Neural progenitor cell (in vitro differentiated cells): ENCODE measurements around the gene FAM174B. TPM values are rescaled to one million over a fixed set of nuclear protein-coding genes. Genes with fewer than 3 reads are reported as not detected.

Source experiments
- DNase-seq: peaks from one replicate; pipeline ENCODE4 v3.0.0-alpha.2; 2016; ENCODE audit warnings: low spot score
- H2AFZ ChIP-seq: fragments of 200-600 bp; sonication (generic); replicated peaks from 2 replicates; pipeline ENCODE4 v1.6.1; 2016; ENCODE audit warnings: antibody characterized with exemption
- H3F3A ChIP-seq: fragments of 200-600 bp; sonication (generic); 2 replicates; pipeline ENCODE4 v1.6.1; 2016; ENCODE audit warnings: antibody characterized with exemption, low read depth
- H3K27ac ChIP-seq: fragments of 200-600 bp; sonication (generic); 2 replicates; pipeline ENCODE4 v1.5.1; 2016; ENCODE audit warnings: mild to moderate bottlenecking
- H3K27me3 ChIP-seq: fragments of 200-600 bp; sonication (generic); 2 replicates; pipeline ENCODE4 v1.6.1; 2016; ENCODE audit warnings: mild to moderate bottlenecking, moderate library complexity
- H3K36me3 ChIP-seq: fragments of 200-600 bp; sonication (generic); 2 replicates; pipeline ENCODE4 v1.5.1; 2016
- H3K4me1 ChIP-seq: fragments of 200-600 bp; sonication (generic); 2 replicates; pipeline ENCODE4 v1.6.1; 2016; ENCODE audit warnings: mixed run types
- H3K4me2 ChIP-seq: fragments of 200-600 bp; sonication (generic); 2 replicates; pipeline ENCODE4 v1.6.1; 2016
- H3K4me3 ChIP-seq: fragments of 200-600 bp; sonication (generic); 2 replicates; pipeline ENCODE4 v1.5.1; 2016
- H3K79me2 ChIP-seq: fragments of 200-600 bp; sonication (generic); 2 replicates; pipeline ENCODE4 v1.6.1; 2016; ENCODE audit warnings: low read depth
- H3K9ac ChIP-seq: fragments of 200-600 bp; sonication (generic); 2 replicates; pipeline ENCODE4 v1.6.1; 2016
- H3K9me3 ChIP-seq: fragments of 200-600 bp; sonication (generic); 2 replicates; pipeline ENCODE4 v1.5.1; 2016; ENCODE audit warnings: low read depth
- H4K20me1 ChIP-seq: fragments of 200-600 bp; sonication (generic); 2 replicates; pipeline ENCODE4 v1.6.1; 2016; ENCODE audit warnings: low read depth
- H3K27ac Mint-ChIP-seq: 3 replicates; pipeline ENCODE4 v1.8.0; 2021; ENCODE audit warnings: mixed read lengths
- H3K27me3 Mint-ChIP-seq: 2 replicates; pipeline ENCODE4 v1.8.0; 2022; ENCODE audit warnings: low read depth, mild to moderate bottlenecking, inconsistent platforms, moderate library complexity, mixed read lengths; ENCODE audit not compliant: insufficient read depth
- H3K36me3 Mint-ChIP-seq: 3 replicates; pipeline ENCODE4 v1.8.0; 2021; ENCODE audit warnings: mixed read lengths
- H3K4me1 Mint-ChIP-seq: 3 replicates; pipeline ENCODE4 v1.8.0; 2021; ENCODE audit warnings: mixed read lengths
- H3K4me3 Mint-ChIP-seq: 3 replicates; pipeline ENCODE4 v1.8.0; 2021; ENCODE audit warnings: mild to moderate bottlenecking, moderate library complexity, mixed read lengths
- H3K9me3 Mint-ChIP-seq: 3 replicates; pipeline ENCODE4 v1.8.0; 2020; ENCODE audit warnings: mixed read lengths
- EZH2 ChIP-seq: fragments of 200-600 bp; sonication (generic); IDR thresholded peaks from 2 replicates; pipeline ENCODE4 v1.6.1; 2017; ENCODE audit warnings: antibody characterized with exemption, mild to moderate bottlenecking, moderate library complexity
- EZH2phosphoT487 ChIP-seq: fragments of 200-600 bp; sonication (generic); IDR thresholded peaks from 2 replicates; pipeline ENCODE4 v1.6.1; 2017; ENCODE audit warnings: antibody characterized with exemption
- total RNA-seq: library from RNA; depleted of rRNA; stranded (reverse); fragments of >200 nt; gene quantifications from 2 replicates; pipeline ENCODE4 v1.2.3, GENCODE V29; 2015; ENCODE audit warnings: low replicate concordance
- TF ChIP-seq, protein P1 (sequence below): fragments of 200-600 bp; sonication (generic); IDR thresholded peaks from 2 replicates; pipeline ENCODE4 v1.5.1; 2017; ENCODE audit warnings: antibody characterized with exemption, mild to moderate bottlenecking

FAM174B gene
- total RNA-seq, 1 donor from 2014 or later = 8.6 TPM

DNA sequence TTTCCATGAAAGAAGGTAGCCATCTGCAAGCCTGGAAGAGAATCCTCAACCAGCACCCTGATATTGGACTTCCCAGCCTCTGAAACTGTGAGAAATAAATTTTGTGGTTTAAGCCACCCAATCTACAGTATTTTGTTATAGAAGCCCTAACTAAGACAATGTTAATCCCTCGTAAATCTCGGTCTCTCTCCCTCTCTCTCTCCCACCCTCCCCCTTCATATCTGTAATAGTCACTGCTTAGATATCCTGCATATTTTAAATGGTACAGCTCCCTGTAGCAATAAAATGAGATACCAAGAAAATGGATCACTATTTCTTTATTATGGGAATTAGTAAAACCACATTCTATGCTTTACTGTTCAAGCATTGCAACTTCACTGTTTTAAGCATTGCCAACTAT is 21.0 kb upstream of the FAM174B start:
- Mint-ChIP-seq H3K4me3 (no peak overlapping the region), H3K27ac (no peak overlapping the region), H3K4me1 (peaks cover 15% of the 10 kb centered on the region), H3K27me3 (no peaks in the 10 kb centered on the region), H3K36me3 (no peaks in the 10 kb centered on the region), H3K9me3 (no peaks in the 10 kb centered on the region)
- Histone ChIP-seq H3K36me3 (no peaks in the 10 kb centered on the region), H3K9ac (no peak overlapping the region), H3K79me2 (no peaks in the 10 kb centered on the region), H3K4me3 (no peak overlapping the region), H3K27me3 (peaks cover 22% of the 10 kb centered on the region), H3K27ac (no peak overlapping the region), H3F3A (peaks cover 9% of the 10 kb centered on the region), H3K4me1 (peaks cover 9% of the 10 kb centered on the region), H4K20me1 (no peaks in the 10 kb centered on the region), H3K9me3 (no peaks in the 10 kb centered on the region), H3K4me2 (no peak overlapping the region), H2AFZ (no peak overlapping the region)
- DNase-seq = no peak
- TF ChIP-seq, protein P1, sequence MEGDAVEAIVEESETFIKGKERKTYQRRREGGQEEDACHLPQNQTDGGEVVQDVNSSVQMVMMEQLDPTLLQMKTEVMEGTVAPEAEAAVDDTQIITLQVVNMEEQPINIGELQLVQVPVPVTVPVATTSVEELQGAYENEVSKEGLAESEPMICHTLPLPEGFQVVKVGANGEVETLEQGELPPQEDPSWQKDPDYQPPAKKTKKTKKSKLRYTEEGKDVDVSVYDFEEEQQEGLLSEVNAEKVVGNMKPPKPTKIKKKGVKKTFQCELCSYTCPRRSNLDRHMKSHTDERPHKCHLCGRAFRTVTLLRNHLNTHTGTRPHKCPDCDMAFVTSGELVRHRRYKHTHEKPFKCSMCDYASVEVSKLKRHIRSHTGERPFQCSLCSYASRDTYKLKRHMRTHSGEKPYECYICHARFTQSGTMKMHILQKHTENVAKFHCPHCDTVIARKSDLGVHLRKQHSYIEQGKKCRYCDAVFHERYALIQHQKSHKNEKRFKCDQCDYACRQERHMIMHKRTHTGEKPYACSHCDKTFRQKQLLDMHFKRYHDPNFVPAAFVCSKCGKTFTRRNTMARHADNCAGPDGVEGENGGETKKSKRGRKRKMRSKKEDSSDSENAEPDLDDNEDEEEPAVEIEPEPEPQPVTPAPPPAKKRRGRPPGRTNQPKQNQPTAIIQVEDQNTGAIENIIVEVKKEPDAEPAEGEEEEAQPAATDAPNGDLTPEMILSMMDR = no peak
- TF ChIP-seq EZH2 (no peak), EZH2phosphoT487 (no peak)

DNA sequence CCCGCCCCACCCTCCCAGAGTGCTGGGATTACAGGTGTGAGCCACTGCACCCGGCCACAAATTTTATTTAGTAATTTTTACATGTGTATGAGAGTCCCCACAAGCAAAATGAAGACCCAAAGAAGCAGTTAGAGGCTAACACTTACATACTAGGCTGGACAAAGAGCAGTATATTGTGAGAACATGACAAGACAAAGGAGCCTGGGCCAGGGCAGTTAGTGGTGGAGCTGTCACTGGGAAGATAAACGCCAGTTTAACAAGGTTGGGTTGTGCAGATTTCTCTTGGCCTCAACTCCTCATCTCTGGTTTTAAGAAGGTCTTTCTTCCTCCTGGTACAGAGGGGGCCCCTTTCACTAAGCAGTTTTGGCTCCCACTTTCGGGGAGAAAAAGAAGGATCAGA is 19.9 kb upstream of the FAM174B start:
- Mint-ChIP-seq H3K36me3 (no peaks in the 10 kb centered on the region), H3K4me3 (no peak overlapping the region), H3K27me3 (no peaks in the 10 kb centered on the region), H3K9me3 (no peaks in the 10 kb centered on the region), H3K27ac (no peak overlapping the region), H3K4me1 (peaks cover 23% of the 10 kb centered on the region)
- no peaks in the 10 kb centered on the region for H3K36me3 ChIP-seq
- no peak overlapping the region for H2AFZ ChIP-seq
- peaks cover 25% of the 10 kb centered on the region for H3K27me3 ChIP-seq
- H3K27ac ChIP-seq = no peak overlapping the region
- H3K9ac ChIP-seq = no peak overlapping the region
- no peaks in the 10 kb centered on the region for H3K9me3 ChIP-seq
- H3K4me3 ChIP-seq = no peak overlapping the region
- H3F3A ChIP-seq = peaks cover 20% of the 10 kb centered on the region
- no peaks in the 10 kb centered on the region for H4K20me1 ChIP-seq
- no peaks in the 10 kb centered on the region for H3K79me2 ChIP-seq
- peaks cover 14% of the 10 kb centered on the region for H3K4me1 ChIP-seq
- no peak for TF ChIP-seq EZH2
- TF ChIP-seq EZH2phosphoT487 = no peak
- TF ChIP-seq, protein P1 = no peak
- no peak overlapping the region for H3K4me2 ChIP-seq
- no peak for DNase-seq

- H3K9me3 ChIP-seq = no peaks in the 10 kb centered on the region
- Mint-ChIP-seq H3K4me3 (no peak overlapping the region), H3K36me3 (no peaks in the 10 kb centered on the region), H3K27ac (no peak overlapping the region), H3K9me3 (no peaks in the 10 kb centered on the region), H3K4me1 (peaks cover 30% of the 10 kb centered on the region), H3K27me3 (no peaks in the 10 kb centered on the region)
- H3K4me3 ChIP-seq = no peak overlapping the region
- H3K4me1 ChIP-seq = peaks cover 21% of the 10 kb centered on the region
- H3K27me3 ChIP-seq = peaks cover 25% of the 10 kb centered on the region
- no peak overlapping the region for H3K9ac ChIP-seq
- H3K27ac ChIP-seq = no peak overlapping the region
- H2AFZ ChIP-seq = no peak overlapping the region
- no peaks in the 10 kb centered on the region for H3K36me3 ChIP-seq
- H3K4me2 ChIP-seq = no peak overlapping the region
- H3F3A ChIP-seq = peaks cover 23% of the 10 kb centered on the region
- no peak for DNase-seq
- TF ChIP-seq, protein P1 = no peak
- TF ChIP-seq EZH2phosphoT487 (no peak), EZH2 (no peak)
- no peaks in the 10 kb centered on the region for H4K20me1 ChIP-seq
- no peaks in the 10 kb centered on the region for H3K79me2 ChIP-seq
These were observed 18.8 kb upstream of the FAM174B start for GRCh38 chr15:92674347-92674746.
